ENCODE data around the gene LGALS9C.
"Not testable (repeated sequence)": the region's sequence is repeated elsewhere in the genome, so short reads cannot be mapped to it uniquely, and the experiment has no call there.

The LGALS9C gene

DNA sequence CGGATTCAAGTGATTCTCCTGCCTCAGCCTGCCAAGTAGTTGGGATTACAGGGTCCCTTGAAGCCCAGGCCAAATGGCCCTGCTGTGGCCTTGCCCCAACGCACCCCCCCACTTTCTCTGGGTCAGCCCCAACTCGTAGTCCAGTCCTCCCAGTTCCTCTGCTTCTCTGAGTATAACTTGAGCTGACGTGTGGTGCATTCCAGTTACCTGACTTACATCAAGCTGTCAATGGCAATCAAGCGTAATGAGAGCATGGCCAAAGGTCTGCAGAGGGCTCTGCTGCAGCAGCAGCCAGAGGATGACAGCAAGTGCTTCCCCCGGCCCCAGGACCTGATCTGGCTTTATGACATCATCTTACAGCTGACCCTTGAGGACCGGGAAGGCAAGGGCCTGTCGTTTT is 50.8 kb downstream of the LGALS9C start:
- FAIRE-seq; DNase-seq (ENCODE audit: low spot score): not testable (repeated sequence)

DNA sequence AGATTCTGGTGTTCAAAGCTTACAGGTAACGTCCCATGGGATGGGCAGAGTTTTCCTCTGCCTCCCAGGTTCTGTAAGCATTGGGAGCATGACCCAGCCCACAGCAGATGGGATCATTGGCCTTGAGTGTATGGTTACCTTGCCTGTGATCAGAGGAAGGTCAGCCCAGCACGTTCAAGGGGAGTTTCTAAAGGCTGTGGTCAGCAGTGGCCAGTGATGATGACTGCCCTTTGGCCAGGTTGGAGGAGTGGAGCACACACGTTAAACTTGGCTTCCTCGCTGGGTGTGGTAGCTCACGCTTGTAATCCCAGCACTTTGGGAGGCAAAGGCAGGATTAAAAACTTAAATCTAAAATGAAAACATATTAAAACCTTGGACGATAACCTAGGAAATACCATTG is 51.8 kb downstream of the LGALS9C start:
- not testable (repeated sequence) for DNase-seq (ENCODE audit: low spot score); FAIRE-seq

DNA sequence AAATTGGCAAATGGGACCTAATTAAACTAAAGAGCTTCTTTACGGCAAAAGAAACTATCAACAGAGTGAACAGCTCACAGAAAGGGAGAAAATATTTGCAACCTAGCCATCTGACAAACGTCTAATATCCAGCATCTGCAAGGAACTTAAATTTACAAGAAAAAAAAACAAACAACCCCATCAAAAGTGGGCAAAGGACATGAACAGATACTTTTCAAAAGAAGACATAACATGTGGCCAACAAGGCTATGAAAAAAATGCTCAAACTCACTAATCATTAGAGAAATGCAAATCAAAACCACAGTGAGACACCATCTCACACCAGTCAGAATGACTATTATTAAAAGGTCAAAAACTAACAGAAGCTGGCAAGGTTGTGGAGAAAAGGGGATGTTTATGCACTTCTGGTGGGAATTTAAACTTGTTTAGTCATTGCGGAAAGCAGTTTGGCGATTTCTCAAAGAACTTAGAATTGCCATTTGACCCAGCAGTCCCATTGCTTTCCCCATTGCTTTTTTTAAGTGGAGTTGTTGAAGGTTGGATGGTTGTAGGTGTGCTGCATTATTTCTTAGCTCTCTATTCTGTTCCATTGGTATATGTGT is 52.4 kb downstream of the LGALS9C start:
- not testable (repeated sequence) for FAIRE-seq; DNase-seq (ENCODE audit: low spot score)

DNA sequence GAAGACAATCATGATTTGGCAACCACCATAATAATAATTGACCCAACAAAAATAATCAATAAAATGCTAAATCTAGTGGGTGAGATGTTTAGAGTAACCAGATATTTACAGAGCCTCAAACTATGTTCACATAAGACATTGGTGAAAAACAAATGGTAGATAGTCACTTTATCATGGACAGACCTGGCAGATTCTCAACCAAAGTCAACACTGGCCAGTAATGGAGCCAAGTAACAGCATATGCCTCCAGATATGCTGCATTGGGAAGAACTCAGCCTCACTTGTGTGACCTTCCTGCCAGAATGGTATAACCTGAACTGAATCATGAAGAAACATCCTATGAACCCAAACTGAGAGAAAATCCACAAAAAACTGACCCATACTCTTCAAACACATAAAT is 53.8 kb downstream of the LGALS9C start:
- not testable (repeated sequence) for FAIRE-seq; DNase-seq (ENCODE audit: low spot score)

DNA sequence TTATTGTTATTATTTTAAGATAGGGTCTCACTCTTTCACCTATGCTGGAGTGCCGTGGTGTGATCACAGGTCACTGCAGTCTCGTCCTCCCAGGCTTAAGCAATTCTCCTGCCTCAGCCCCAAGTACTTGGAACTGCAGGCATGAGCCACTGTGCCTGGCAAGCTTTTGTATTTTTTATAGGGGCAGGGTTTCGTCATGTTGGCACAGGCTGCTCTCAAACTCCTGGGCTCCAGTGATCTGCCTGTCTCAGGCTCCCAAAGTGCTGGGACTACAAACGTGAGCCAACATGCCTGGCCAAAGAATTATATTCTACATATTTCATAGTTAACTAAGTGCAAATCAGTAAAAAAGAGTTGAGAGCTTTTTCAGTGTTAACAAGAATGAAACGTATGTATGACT is 65.6 kb downstream of the LGALS9C start:
- FAIRE-seq = not testable (repeated sequence)

DNA sequence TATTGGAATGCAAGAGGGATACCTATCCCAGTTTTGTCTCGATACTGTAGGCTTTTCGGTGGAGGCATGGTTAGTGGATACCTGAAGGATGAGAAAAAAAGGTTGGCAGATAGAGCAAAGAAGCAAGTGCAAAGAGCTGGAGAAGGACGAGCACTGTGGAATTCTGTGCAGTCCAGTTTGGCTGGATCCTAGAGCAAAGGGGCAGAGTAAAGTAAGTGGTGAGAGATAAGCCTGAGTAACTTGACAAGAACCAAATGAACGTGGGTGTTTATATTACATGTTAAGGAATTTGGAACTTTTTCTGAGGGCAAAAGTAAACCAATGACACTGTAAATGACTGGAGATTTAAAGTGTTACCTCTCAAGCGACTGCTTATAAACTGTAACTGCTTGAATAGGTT is 66.3 kb downstream of the LGALS9C start:
- not testable (repeated sequence) for FAIRE-seq; DNase-seq (ENCODE audit: low spot score)

More for the DNA sequence above, 65.6 kb downstream of the LGALS9C start:
- not testable (repeated sequence) for DNase-seq (ENCODE audit: low spot score)
